Heart right ventricle (tissue), 16 donors: ENCODE results near the gene PRAMEF13. TPM values are rescaled to one million over a fixed set of nuclear protein-coding genes. Genes with fewer than 3 reads are reported as not detected.
"Not testable (repeated sequence)": the region's sequence is repeated elsewhere in the genome, so short reads cannot be mapped to it uniquely, and the experiment has no call there.

ENCODE experiments used
- ATAC-seq, 8 donors: fragments of 200-7000 bp; cut with Tn5 transposase; one replicate each; pipeline ENCODE4 v1.9.1; 2020; ENCODE audit warnings: mild to moderate bottlenecking in 8 of 8, moderate library complexity in 8 of 8, moderate number of reproducible peaks in 1 of 8
- DNase-seq, 2 donors: peaks; one replicate each; pipeline ENCODE4 v3.0.0-alpha.2; 2020
- H3K27ac ChIP-seq, 10 donors: fragments of 200-600 bp; sonication (generic) in 2 of 10; one replicate each; pipeline versions ENCODE4 v1.5.0 to v1.8.0; 2020 to 2022; ENCODE audit warnings: mild to moderate bottlenecking in 3 of 10
- H3K27me3 ChIP-seq, 7 donors: fragments of 200-600 bp; one replicate each; pipeline ENCODE4 v1.8.0; 2021 to 2022; ENCODE audit warnings: mild to moderate bottlenecking in 2 of 7
- H3K36me3 ChIP-seq, 9 donors: fragments of 200-600 bp; sonication (generic) in 1 of 9; one replicate each; pipeline versions ENCODE4 v1.5.0 to v1.8.0; 2020 to 2022; ENCODE audit warnings: mild to moderate bottlenecking in 2 of 9
- H3K4me1 ChIP-seq, 9 donors: fragments of 200-600 bp; sonication (generic) in 1 of 9; one replicate each; pipeline versions ENCODE4 v1.5.0 to v1.8.0; 2020 to 2022; ENCODE audit warnings: mild to moderate bottlenecking in 4 of 9
- H3K4me3 ChIP-seq, 10 donors: fragments of 200-600 bp; sonication (generic) in 2 of 10; one replicate each; pipeline versions ENCODE4 v1.5.0 to v1.8.0; 2020 to 2022; ENCODE audit warnings: mild to moderate bottlenecking in 7 of 10, moderate library complexity in 2 of 10
- H3K9me3 ChIP-seq, 11 donors: fragments of 200-600 bp in 10 of 11; sonication (generic) in 2 of 11; one replicate each; pipeline versions ENCODE4 v1.5.0 to v1.8.0; 2013 to 2022; ENCODE audit warnings: mild to moderate bottlenecking in 2 of 11, control low read depth in 1 of 11, moderate library complexity in 1 of 11
- WGBS, 2 donors: extraction: QIAGEN DNeasy Blood & Tissue Kit; methylation state at CpG; one replicate each; pipeline ENCODE4 v1.1.7; 2013; ENCODE audit warnings: inconsistent platforms in 1 of 2; 5-methylcytosine and 5-hydroxymethylcytosine counted together
- intact Hi-C, 10 donors: fragments of 100-400 bp; cut with DNase I; formaldehyde crosslinking; loops; one replicate each; pipeline versions ENCODE4 v1.11.1 to v1.14.2; 2022
- polyA plus RNA-seq, 2 donors: library from polyadenylated mRNA; stranded (reverse); fragments of 200-250 nt; gene quantifications; one replicate each; pipeline ENCODE4 v1.2.3, GENCODE V29; 2013
- total RNA-seq, 10 donors: library from RNA; stranded (reverse); fragmentation: NEBNext Ultra II Directional in 3 of 10; extraction: Animal tissue kit (Norgen Biotek cat#: 25700) in 3 of 10; gene quantifications; one replicate each; pipeline versions ENCODE4 v1.2.1 to v1.2.4, GENCODE V29; 2021 to 2023
- donor health status: Arrhythmogenic right ventricular cardiomyopathy.
- donor health status: ischemic (EF 13 %, LVEDD 7.1; RV severe dilation, severe dysfunction).
- donor health status: healthy with polysubstance abuse.
- donor health status: DM: no; HTN: yes; CAD: no.
- donor health status: DM: no; HTN: no; CAD: no.
- donor health status: ischemic (EF 25% LVEDD 6.9; RV normal size, moderate dysfunction).
- donor health status: ischemic (EF 25% LVEDD 5.7; RV mildly dilated, moderate dysfunction).
- donor health status: healthy.
- donor health status: DM: yes; HTN: yes; CAD: no.
- donor health status: Ischemic cardiomyopathy.
- donor health status: ischemic (EF 35%, LVEDD 5.7; RV mildly dilated, moderate dysfunction).
- donor health status: nonischemic (EF 11% LVEDD 7.7; RV severe dilation, severe dysfunction).
- donor health status: DM: yes; HTN: yes; CAD: no.
- donor health status: PGD.
- donor health status: ischemic (EF 29% LVEDD 5.4; RV normal size, mild dysfunction).
- donor health status: nonischemic (EF 23%, LVEDD 6.1; RV moderate dilation, normal function).

Gene PRAMEF13
- total and polyA plus RNA-seq, 12 donors = not detected

GRCh38 chr1:13208712-13209111 is 7.5 kb upstream of the PRAMEF13 start:
- intact Hi-C loops, H3K27ac ChIP-seq, ATAC-seq, H3K4me3 ChIP-seq, H3K9me3 ChIP-seq, H3K27me3 ChIP-seq, H3K36me3 ChIP-seq, DNase-seq, H3K4me1 ChIP-seq: not testable (repeated sequence)
- WGBS, 2 donors = no CpG with 5 or more reads among the region's 9 CpGs

DNA sequence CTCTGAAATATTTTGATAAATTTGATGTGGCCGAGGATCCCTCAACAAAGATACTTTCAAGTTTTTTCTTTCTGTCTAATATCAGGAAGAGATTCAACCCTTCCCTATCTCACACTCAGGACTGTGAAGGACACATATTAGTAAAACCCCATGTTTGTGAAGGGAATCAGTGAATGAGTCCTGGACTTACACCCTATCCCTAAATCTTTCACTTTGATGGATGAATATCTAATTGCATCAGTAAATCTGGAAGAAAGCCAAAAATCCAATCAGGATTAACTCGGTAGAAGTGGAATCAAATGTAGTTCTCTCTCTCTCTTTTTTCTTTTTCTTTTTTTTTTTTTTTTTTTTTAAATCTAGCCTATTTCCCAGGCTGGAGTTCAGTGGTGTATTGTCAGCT is 29.7 kb downstream of the PRAMEF13 start, which contains the start of gene PRAMEF9:
Gene PRAMEF9, plus strand, starts transcription at position 301 of the 400 bp plus-strand sequence. CDS start 3,433 bp downstream, outside the sequence.
- H3K4me1 ChIP-seq, H3K27me3 ChIP-seq, intact Hi-C loops, H3K9me3 ChIP-seq, ATAC-seq, DNase-seq, H3K4me3 ChIP-seq, H3K27ac ChIP-seq, H3K36me3 ChIP-seq: not testable (repeated sequence)
- WGBS, 2 donors = 86 to 95% methylated on average over 1 of the region's 2 CpGs

GRCh38 chr1:13165531-13165930 is 35.7 kb downstream of the PRAMEF13 start, which contains the start of gene HNRNPCL4:
Gene HNRNPCL4, minus strand, starts transcription at chr1:13165631. Its CDS starts 164 bp downstream, at chr1:13165467.
- H3K27ac ChIP-seq, ATAC-seq, H3K27me3 ChIP-seq, H3K4me3 ChIP-seq, H3K9me3 ChIP-seq, intact Hi-C loops, H3K4me1 ChIP-seq, DNase-seq, H3K36me3 ChIP-seq: not testable (repeated sequence)
- WGBS, 2 donors = no CpG with 5 or more reads among the region's 8 CpGs

GRCh38 chr1:13155909-13156308 is 45.3 kb downstream of the PRAMEF13 start, which contains the start of gene PRAMEF26:
Gene PRAMEF26, minus strand, starts transcription at chr1:13156009. Its CDS starts 2,914 bp downstream, at chr1:13153095.
- ATAC-seq, intact Hi-C loops, H3K27me3 ChIP-seq, H3K4me3 ChIP-seq, H3K27ac ChIP-seq, DNase-seq, H3K4me1 ChIP-seq, H3K9me3 ChIP-seq, H3K36me3 ChIP-seq: not testable (repeated sequence)
- WGBS, 2 donors = 75 to 100% methylated on average over 1 of the region's 5 CpGs

Other genes with a start within 250 kb of the PRAMEF13 start
- not detected for gene PRAMEF27, start 144.8 kb downstream of the PRAMEF13 start, total RNA-seq
- not detected for gene PRAMEF27, start 144.8 kb downstream of the PRAMEF13 start, polyA plus RNA-seq
- not detected for gene HNRNPCL3, start 140.6 kb downstream of the PRAMEF13 start, total RNA-seq
- gene HNRNPCL3, start 140.6 kb downstream of the PRAMEF13 start, polyA plus RNA-seq = not detected
- not detected for gene PRAMEF25, start 130.6 kb downstream of the PRAMEF13 start, total RNA-seq
- not detected for gene PRAMEF25, start 130.6 kb downstream of the PRAMEF13 start, polyA plus RNA-seq
- not detected for gene HNRNPCL2, start 84.6 kb downstream of the PRAMEF13 start, total RNA-seq
- gene HNRNPCL2, start 84.6 kb downstream of the PRAMEF13 start, polyA plus RNA-seq = not detected
- not detected for gene PRAMEF26, start 45.4 kb downstream of the PRAMEF13 start, total RNA-seq
- not detected for gene PRAMEF26, start 45.4 kb downstream of the PRAMEF13 start, polyA plus RNA-seq
- gene HNRNPCL4, start 35.8 kb downstream of the PRAMEF13 start, total RNA-seq = not detected
- not detected for gene HNRNPCL4, start 35.8 kb downstream of the PRAMEF13 start, polyA plus RNA-seq
- gene PRAMEF9, start 29.6 kb downstream of the PRAMEF13 start, total RNA-seq = not detected
- not detected for gene PRAMEF9, start 29.6 kb downstream of the PRAMEF13 start, polyA plus RNA-seq
- gene PRAMEF18, start 24.7 kb upstream of the PRAMEF13 start, total RNA-seq = not detected
- not detected for gene PRAMEF18, start 24.7 kb upstream of the PRAMEF13 start, polyA plus RNA-seq
- not detected for gene PRAMEF5, start 52.8 kb upstream of the PRAMEF13 start, total RNA-seq
- gene PRAMEF5, start 52.8 kb upstream of the PRAMEF13 start, polyA plus RNA-seq = not detected
- gene PRAMEF8, start 83.7 kb upstream of the PRAMEF13 start, total RNA-seq = not detected
- not detected for gene PRAMEF8, start 83.7 kb upstream of the PRAMEF13 start, polyA plus RNA-seq
- gene PRAMEF33, start 102.1 kb upstream of the PRAMEF13 start, total RNA-seq = not detected
- gene PRAMEF33, start 102.1 kb upstream of the PRAMEF13 start, polyA plus RNA-seq = not detected
- not detected for gene PRAMEF15, start 114.2 kb upstream of the PRAMEF13 start, total RNA-seq
- gene PRAMEF15, start 114.2 kb upstream of the PRAMEF13 start, polyA plus RNA-seq = not detected
- gene PRAMEF14, start 145.7 kb upstream of the PRAMEF13 start, total RNA-seq = not detected
- not detected for gene PRAMEF14, start 145.7 kb upstream of the PRAMEF13 start, polyA plus RNA-seq
- gene PRAMEF19, start 170.5 kb upstream of the PRAMEF13 start, total RNA-seq = not detected
- not detected for gene PRAMEF19, start 170.5 kb upstream of the PRAMEF13 start, polyA plus RNA-seq
- gene PRAMEF17, start 188.2 kb upstream of the PRAMEF13 start, total RNA-seq = not detected
- gene PRAMEF17, start 188.2 kb upstream of the PRAMEF13 start, polyA plus RNA-seq = not detected
- gene PRAMEF20, start 209.0 kb upstream of the PRAMEF13 start, total RNA-seq = not detected
- not detected for gene PRAMEF20, start 209.0 kb upstream of the PRAMEF13 start, polyA plus RNA-seq